SU-DHL-6 (cell line): Measurements from ENCODE around the gene RUVBL2.

Experiments
- EZH2phosphoT487 ChIP-seq: fragments of 200-600 bp; sonication (generic), shearing (Covaris generic); conservative IDR thresholded peaks from 2 replicates; pipeline ENCODE4 v1.6.1; 2018; ENCODE audit warnings: mild to moderate bottlenecking, antibody characterized with exemption, low read length, moderate library complexity, mixed read lengths
- TF ChIP-seq, protein P1 (sequence below): fragments of 200-600 bp; sonication (generic); IDR thresholded peaks from one replicate; pipeline ENCODE4 v1.5.1; 2017; ENCODE audit warnings: antibody characterized with exemption, mild to moderate bottlenecking, low read length, moderate library complexity; ENCODE audit not compliant: insufficient read depth, poor library complexity, severe bottlenecking

DNA sequence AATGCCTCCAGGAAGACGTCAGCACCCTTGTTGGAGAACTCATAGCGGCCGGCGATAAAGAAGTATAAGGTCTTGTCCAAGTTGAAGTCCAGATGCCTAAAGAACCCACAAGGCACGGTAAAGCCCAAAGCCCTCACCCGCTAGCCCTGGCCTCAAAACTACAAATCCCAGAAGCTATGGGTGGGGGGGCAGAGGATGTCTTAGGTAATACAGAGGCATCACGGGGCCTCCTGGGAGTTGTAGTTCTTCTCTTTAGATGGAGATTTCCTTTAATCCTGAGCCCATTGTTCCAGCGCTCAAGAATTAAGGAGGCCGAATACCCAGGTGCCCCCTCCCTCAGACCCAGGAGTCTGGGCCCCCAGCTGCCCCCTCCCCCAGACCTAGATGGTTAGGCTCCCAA is 11.4 kb upstream of the RUVBL2 start:
- TF ChIP-seq, protein P1, sequence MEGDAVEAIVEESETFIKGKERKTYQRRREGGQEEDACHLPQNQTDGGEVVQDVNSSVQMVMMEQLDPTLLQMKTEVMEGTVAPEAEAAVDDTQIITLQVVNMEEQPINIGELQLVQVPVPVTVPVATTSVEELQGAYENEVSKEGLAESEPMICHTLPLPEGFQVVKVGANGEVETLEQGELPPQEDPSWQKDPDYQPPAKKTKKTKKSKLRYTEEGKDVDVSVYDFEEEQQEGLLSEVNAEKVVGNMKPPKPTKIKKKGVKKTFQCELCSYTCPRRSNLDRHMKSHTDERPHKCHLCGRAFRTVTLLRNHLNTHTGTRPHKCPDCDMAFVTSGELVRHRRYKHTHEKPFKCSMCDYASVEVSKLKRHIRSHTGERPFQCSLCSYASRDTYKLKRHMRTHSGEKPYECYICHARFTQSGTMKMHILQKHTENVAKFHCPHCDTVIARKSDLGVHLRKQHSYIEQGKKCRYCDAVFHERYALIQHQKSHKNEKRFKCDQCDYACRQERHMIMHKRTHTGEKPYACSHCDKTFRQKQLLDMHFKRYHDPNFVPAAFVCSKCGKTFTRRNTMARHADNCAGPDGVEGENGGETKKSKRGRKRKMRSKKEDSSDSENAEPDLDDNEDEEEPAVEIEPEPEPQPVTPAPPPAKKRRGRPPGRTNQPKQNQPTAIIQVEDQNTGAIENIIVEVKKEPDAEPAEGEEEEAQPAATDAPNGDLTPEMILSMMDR = no peak
- TF ChIP-seq EZH2phosphoT487 = no peak
